GM19372 (cell line): Measurements from ENCODE around the gene CCL1.

ENCODE experiments used
- ATAC-seq: cut with Tn5 transposase; IDR thresholded peaks from one replicate; pipeline ENCODE4 v1.9.1; 2021; ENCODE audit warnings: mild to moderate bottlenecking, low read depth, moderate library complexity; ENCODE audit not compliant: unreplicated experiment

Gene CCL1

GRCh38 chr17:34384271-34384670 lies 21.2 kb upstream of the CCL1 start:
- ATAC-seq = no peak

- ATAC-seq = no peak
Observed at GRCh38 chr17:34383216-34383615, 20.2 kb upstream of the CCL1 start.

GRCh38 chr17:34382621-34383124 lies 19.6 kb upstream of the CCL1 start:
- no peak for ATAC-seq

GRCh38 chr17:34379868-34380267 lies 16.8 kb upstream of the CCL1 start:
- ATAC-seq = no peak

GRCh38 chr17:34378664-34379101 lies 15.7 kb upstream of the CCL1 start:
- no peak for ATAC-seq

- ATAC-seq = no peak
Observed at GRCh38 chr17:34377078-34377823, 14.2 kb upstream of the CCL1 start.

GRCh38 chr17:34375426-34375997 lies 12.5 kb upstream of the CCL1 start:
- ATAC-seq = no peak

GRCh38 chr17:34374457-34374856 lies 11.4 kb upstream of the CCL1 start:
- no peak for ATAC-seq

- ATAC-seq = no peak
Observed at GRCh38 chr17:34371405-34372100, 8.5 kb upstream of the CCL1 start.

- ATAC-seq = no peak
Observed at GRCh38 chr17:34370997-34371395, 8.0 kb upstream of the CCL1 start.

- ATAC-seq = no peak
Observed at GRCh38 chr17:34370376-34370996, 7.5 kb upstream of the CCL1 start.

- ATAC-seq = no peak
Observed at GRCh38 chr17:34369571-34369970, 6.5 kb upstream of the CCL1 start.

GRCh38 chr17:34368946-34369500 lies 6.0 kb upstream of the CCL1 start:
- no peak for ATAC-seq

GRCh38 chr17:34368196-34368945 lies 5.3 kb upstream of the CCL1 start:
- no peak for ATAC-seq

- no peak for ATAC-seq
Observed at GRCh38 chr17:34367486-34368195, 4.6 kb upstream of the CCL1 start.

- ATAC-seq = no peak
Observed at GRCh38 chr17:34366529-34367107, 3.6 kb upstream of the CCL1 start.

- ATAC-seq = no peak
Observed at GRCh38 chr17:34366010-34366409, 3.0 kb upstream of the CCL1 start.

- no peak for ATAC-seq
Observed at GRCh38 chr17:34365340-34365739, 2.3 kb upstream of the CCL1 start.

GRCh38 chr17:34364751-34365150 lies 1.7 kb upstream of the CCL1 start:
- ATAC-seq = no peak
